Upper lobe of left lung (tissue), 6 donors: ENCODE results near the gene COLEC11. TPM values are rescaled to one million over a fixed set of nuclear protein-coding genes. Genes with fewer than 3 reads are reported as not detected.

ENCODE experiments used
- ATAC-seq, 2 donors: fragments of 200-7000 bp; cut with Tn5 transposase; one replicate each; pipeline ENCODE4 v1.9.1; 2022; ENCODE audit warnings: mild to moderate bottlenecking in 2 of 2, moderate library complexity in 2 of 2; ENCODE audit not compliant: low FRiP score in 2 of 2
- DNase-seq, 2 donors: peaks; one replicate each; pipeline ENCODE4 v3.0.0-alpha.2; 2019 to 2020
- H3K27ac ChIP-seq, 4 donors: fragments of 200-600 bp; sonication (generic); one replicate each; pipeline ENCODE4 v1.5.1; 2016 to 2019
- H3K27me3 ChIP-seq, 4 donors: fragments of 200-600 bp; sonication (generic); one replicate each; pipeline ENCODE4 v1.5.1; 2017 to 2019
- H3K36me3 ChIP-seq, 4 donors: fragments of 200-600 bp; sonication (generic); one replicate each; pipeline ENCODE4 v1.5.1; 2016 to 2019
- H3K4me1 ChIP-seq, 4 donors: fragments of 200-600 bp; sonication (generic); one replicate each; pipeline ENCODE4 v1.5.1; 2018 to 2019
- H3K4me3 ChIP-seq, 4 donors: fragments of 200-600 bp; sonication (generic); one replicate each; pipeline ENCODE4 v1.5.1; 2017 to 2019; ENCODE audit warnings: mild to moderate bottlenecking in 2 of 4, moderate library complexity in 1 of 4
- H3K9me3 ChIP-seq, 4 donors: fragments of 200-600 bp; sonication (generic); one replicate each; pipeline ENCODE4 v1.5.1; 2018 to 2019
- CTCF ChIP-seq, 6 experiments: fragments of 450-650 bp in 4 of 6; fragments of 200-600 bp in 2 of 6; sonication (generic) in 2 of 6; IDR thresholded peaks; one replicate each; pipeline ENCODE4 v1.5.1; 2016 to 2019; ENCODE audit warnings: antibody characterized with exemption in 6 of 6
- EP300 ChIP-seq, 4 donors: sonication (generic); formaldehyde crosslinking; IDR thresholded peaks; one replicate each; pipeline ENCODE4 v1.5.1; 2017; ENCODE audit warnings: antibody characterized with exemption in 4 of 4, control low read depth in 2 of 4
- POLR2A ChIP-seq, 4 donors: fragments of 450-650 bp; IDR thresholded peaks; one replicate each; pipeline ENCODE4 v1.5.1; 2016 to 2017; ENCODE audit warnings: antibody characterized with exemption in 4 of 4, mild to moderate bottlenecking in 2 of 4
- POLR2AphosphoS5 ChIP-seq, 2 donors: sonication (generic); formaldehyde crosslinking; IDR thresholded peaks; one replicate each; pipeline ENCODE4 v1.5.1; 2017; ENCODE audit warnings: antibody characterized with exemption in 2 of 2
- WGBS, 2 donors: methylation state at CpG; one replicate each; pipeline ENCODE4 v1.1.5; 2017 to 2018; 5-methylcytosine and 5-hydroxymethylcytosine counted together
- total RNA-seq, 6 donors: library from RNA; depleted of rRNA in 4 of 6; stranded (reverse); fragments of >200 nt in 4 of 6; gene quantifications; one replicate each; pipeline versions ENCODE4 v1.1.0 to v1.2.1, GENCODE V29; 2016 to 2021
- donor health status: DM: no; HTN: no; CAD: no; lungs with moderate emphysema.
- donor health status: DM: no; HTN: yes; CAD: no; lungs with severe emphysema.

Gene COLEC11
- total RNA-seq, 6 donors from 2014 or later: 0.79 to 2.3 (median 1.3) TPM; not detected in 1

- 0 to 1% methylated on average over 23 to 27 of the region's 40 CpGs for WGBS, 2 donors
- DNase-seq: no peak
- peak; percentile 6 to 55 for ATAC-seq
Observed at GRCh38 chr2:3557639-3558204, 37.2 kb upstream of the COLEC11 start.

DNA sequence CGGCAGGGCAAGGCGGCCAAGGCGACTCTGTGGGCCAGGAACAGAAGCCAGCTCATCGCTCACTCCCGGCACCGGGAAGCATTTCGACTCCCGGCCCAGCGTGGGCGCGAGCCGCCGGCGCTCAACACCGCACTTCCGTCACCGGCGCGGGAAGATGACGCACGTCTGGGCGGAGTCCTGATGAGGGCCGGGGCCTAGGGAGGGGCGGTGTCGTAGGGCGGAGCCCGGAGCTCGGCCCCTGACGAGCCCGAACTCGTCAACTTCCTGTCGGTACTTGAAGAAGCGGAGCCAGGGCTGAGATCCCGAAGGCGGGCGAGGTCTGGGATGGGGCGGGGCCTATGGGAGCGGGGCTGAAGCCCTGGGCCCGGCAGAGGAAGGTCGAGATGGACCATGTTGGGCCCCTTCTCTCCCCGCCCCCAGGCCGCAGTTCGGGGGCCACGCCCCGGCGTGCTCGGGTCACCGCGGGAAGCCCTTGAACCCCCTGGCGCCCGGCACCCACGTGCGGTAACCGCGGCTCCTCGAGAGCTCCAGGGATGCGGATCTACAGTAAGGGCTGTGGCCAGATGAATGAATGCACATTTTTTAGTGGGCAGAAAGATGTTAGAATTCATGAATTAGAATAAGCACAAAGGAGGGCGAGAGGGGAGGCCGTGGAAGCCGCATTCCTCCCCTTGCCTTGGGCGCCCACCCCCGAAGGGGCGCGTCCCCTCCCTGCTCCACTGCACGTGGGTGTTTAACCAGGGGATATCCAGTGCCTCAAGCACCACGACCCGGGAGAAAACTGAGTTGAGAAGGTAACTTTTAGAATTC lies 36.5 kb upstream of the COLEC11 start, which contains the start of gene RNASEH1:
RNASEH1 (minus strand) TSS at position 129 of the 810 bp plus-strand sequence; CDS start at position 56, 73 bp downstream.
- no peaks in the 10 kb centered on the region for H3K9me3 ChIP-seq
- DNase-seq (peak; percentile 99 to 100), ATAC-seq (peak; percentile 99)
- TF ChIP-seq CTCF (IDR thresholded peaks at IDR 0.05) (peak in 1 of 6 experiments; percentile 6), POLR2A (IDR thresholded peaks at IDR 0.05) (peak; percentile 46 to 97 (median 84)), POLR2AphosphoS5 (IDR thresholded peaks at IDR 0.05) (peak; percentile 98 to 99), EP300 (IDR thresholded peaks at IDR 0.05) (peak in 2 of 4 donors; percentile 36 to 82)
- H3K36me3 ChIP-seq: peaks cover 3 to 34% (median 24%) of the 10 kb centered on the region in 4 donors
- H3K4me3 ChIP-seq: peak within 1 kb of the TSS; percentile 68 to 100 (median 97)
- peak within 1 kb of the TSS; percentile 92 to 98 (median 96) for H3K27ac ChIP-seq
- no peaks in the 10 kb centered on the region for H3K27me3 ChIP-seq
- WGBS, 2 donors: 0 to 1% methylated on average over 25 to 41 of the region's 67 CpGs
- peaks cover 18 to 20% (median 18%) of the 10 kb centered on the region in 4 donors for H3K4me1 ChIP-seq

More at GRCh38 chr2:3557639-3558204, 37.2 kb upstream of the COLEC11 start:
- Histone ChIP-seq H3K27me3 (no peaks in the 10 kb centered on the region), H3K4me3 (peak overlapping the region; percentile 68 to 100 (median 97)), H3K27ac (peak overlapping the region; percentile 92 to 98 (median 96)), H3K36me3 (peaks cover 3 to 40% (median 27%) of the 10 kb centered on the region in 4 donors), H3K4me1 (peaks cover 18 to 20% (median 18%) of the 10 kb centered on the region in 4 donors), H3K9me3 (no peaks in the 10 kb centered on the region)
- TF ChIP-seq POLR2AphosphoS5 (IDR thresholded peaks at IDR 0.05) (no peak), CTCF (IDR thresholded peaks at IDR 0.05) (peak in 1 of 6 experiments; percentile 23)

GRCh38 chr2:3563521-3563976 lies 31.4 kb upstream of the COLEC11 start:
- no peak overlapping the region for H3K27ac ChIP-seq
- ATAC-seq: no peak
- no peaks in the 10 kb centered on the region for H3K27me3 ChIP-seq
- peaks cover 6 to 8% (median 7%) of the 10 kb centered on the region in 4 donors for H3K4me1 ChIP-seq
- H3K9me3 ChIP-seq: no peaks in the 10 kb centered on the region
- no peak for DNase-seq
- no peak for TF ChIP-seq POLR2A (IDR thresholded peaks at IDR 0.05)
- TF ChIP-seq EP300 (IDR thresholded peaks at IDR 0.05): no peak
- no peak for TF ChIP-seq POLR2AphosphoS5 (IDR thresholded peaks at IDR 0.05)
- no peak for TF ChIP-seq CTCF (IDR thresholded peaks at IDR 0.05)
- no peak overlapping the region for H3K4me3 ChIP-seq
- 93% methylated on average over 5 of the region's 5 CpGs for WGBS, 2 donors
- no peaks in the 10 kb centered on the region for H3K36me3 ChIP-seq

GRCh38 chr2:3565117-3565516 lies 29.8 kb upstream of the COLEC11 start:
- no peak for DNase-seq
- Histone ChIP-seq H3K9me3 (no peaks in the 10 kb centered on the region), H3K4me1 (no peaks in the 10 kb centered on the region), H3K27ac (no peak overlapping the region), H3K27me3 (no peaks in the 10 kb centered on the region), H3K4me3 (no peak overlapping the region), H3K36me3 (no peaks in the 10 kb centered on the region)
- 81 to 98% methylated on average over 6 of the region's 6 CpGs for WGBS, 2 donors
- TF ChIP-seq POLR2A (IDR thresholded peaks at IDR 0.05) (no peak), CTCF (IDR thresholded peaks at IDR 0.05) (no peak), POLR2AphosphoS5 (IDR thresholded peaks at IDR 0.05) (no peak), EP300 (IDR thresholded peaks at IDR 0.05) (no peak)
- ATAC-seq: no peak
